ENCODE results near the gene SETD3. TPM values are rescaled to one million over a fixed set of nuclear protein-coding genes. Genes with fewer than 3 reads are reported as not detected.

Gene SETD3
- total and polyA plus RNA-seq, 2 donors (not counting 1 experiment from before 2014, with no cell fraction given): 30.9 to 38.3 TPM

DNA sequence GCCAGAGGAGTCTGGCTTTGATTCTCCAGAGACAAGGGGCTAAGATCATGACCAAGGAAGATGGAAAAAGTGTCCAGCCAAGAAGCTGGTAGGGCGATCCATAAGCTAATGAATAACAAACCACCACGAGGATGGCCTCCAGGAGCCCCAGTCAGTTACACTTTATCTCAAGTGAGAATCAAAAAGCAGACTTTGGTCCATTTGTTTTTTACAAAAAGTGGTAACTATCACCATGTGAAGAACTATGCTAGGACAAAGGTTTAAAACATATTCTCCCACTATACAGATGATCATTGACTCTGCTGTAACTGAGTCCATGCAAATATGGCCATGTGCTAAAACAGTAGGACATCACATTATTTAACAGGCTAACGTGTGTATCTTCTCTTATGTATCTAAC, 13.9 kb downstream of the SETD3 start:
- H3K9me3 ChIP-seq (ENCODE audit: control insufficient read depth, insufficient read depth, low read depth, low read length): no peaks in the 10 kb centered on the region
- no peak overlapping the region for H3K4me3 ChIP-seq (replicated peaks in 1 of 4; ENCODE audit: control extremely low read depth in 1 of 4, insufficient read depth in 1 of 4, low read depth in 3 of 4, low read length in 4 of 4)
- no peaks in the 10 kb centered on the region for H3K27me3 ChIP-seq (ENCODE audit: control insufficient read depth, insufficient read depth, low read length)
- no peak overlapping the region for H3K9ac ChIP-seq (ENCODE audit: insufficient read depth, low read length)
- peaks cover 29% of the 10 kb centered on the region for H3K79me2 ChIP-seq (ENCODE audit: control insufficient read depth, insufficient read depth, low read length)
- H4K20me1 ChIP-seq (ENCODE audit: control insufficient read depth, extremely low read depth, insufficient read depth, low read length): no peaks in the 10 kb centered on the region
- no peak overlapping the region for H3K4me2 ChIP-seq (ENCODE audit: extremely low read depth, insufficient read depth, low read length)
- no peak overlapping the region for H3K27ac ChIP-seq (ENCODE audit: insufficient read depth, low read length)
- no peaks in the 10 kb centered on the region for H3K36me3 ChIP-seq (ENCODE audit: control insufficient read depth, insufficient read depth, low read length)
- H2AFZ ChIP-seq (ENCODE audit: low read length): no peak overlapping the region
- no peak for DNase-seq (ENCODE audit: low read depth in 2 of 2)
- TF ChIP-seq, protein P1, sequence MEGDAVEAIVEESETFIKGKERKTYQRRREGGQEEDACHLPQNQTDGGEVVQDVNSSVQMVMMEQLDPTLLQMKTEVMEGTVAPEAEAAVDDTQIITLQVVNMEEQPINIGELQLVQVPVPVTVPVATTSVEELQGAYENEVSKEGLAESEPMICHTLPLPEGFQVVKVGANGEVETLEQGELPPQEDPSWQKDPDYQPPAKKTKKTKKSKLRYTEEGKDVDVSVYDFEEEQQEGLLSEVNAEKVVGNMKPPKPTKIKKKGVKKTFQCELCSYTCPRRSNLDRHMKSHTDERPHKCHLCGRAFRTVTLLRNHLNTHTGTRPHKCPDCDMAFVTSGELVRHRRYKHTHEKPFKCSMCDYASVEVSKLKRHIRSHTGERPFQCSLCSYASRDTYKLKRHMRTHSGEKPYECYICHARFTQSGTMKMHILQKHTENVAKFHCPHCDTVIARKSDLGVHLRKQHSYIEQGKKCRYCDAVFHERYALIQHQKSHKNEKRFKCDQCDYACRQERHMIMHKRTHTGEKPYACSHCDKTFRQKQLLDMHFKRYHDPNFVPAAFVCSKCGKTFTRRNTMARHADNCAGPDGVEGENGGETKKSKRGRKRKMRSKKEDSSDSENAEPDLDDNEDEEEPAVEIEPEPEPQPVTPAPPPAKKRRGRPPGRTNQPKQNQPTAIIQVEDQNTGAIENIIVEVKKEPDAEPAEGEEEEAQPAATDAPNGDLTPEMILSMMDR (conservative IDR thresholded peaks at IDR 0.05 in 1 of 2, IDR thresholded peaks at IDR 0.05 in 1 of 2; ENCODE audit: low read depth in 1 of 2, low read length in 2 of 2): no peak
- no peak for TF ChIP-seq EZH2 (IDR thresholded peaks at IDR 0.05; ENCODE audit: low read length, missing control alignments)
- H3K4me1 ChIP-seq (ENCODE audit: control insufficient read depth, extremely low read depth, insufficient read depth, low read length): no peaks in the 10 kb centered on the region

DNA sequence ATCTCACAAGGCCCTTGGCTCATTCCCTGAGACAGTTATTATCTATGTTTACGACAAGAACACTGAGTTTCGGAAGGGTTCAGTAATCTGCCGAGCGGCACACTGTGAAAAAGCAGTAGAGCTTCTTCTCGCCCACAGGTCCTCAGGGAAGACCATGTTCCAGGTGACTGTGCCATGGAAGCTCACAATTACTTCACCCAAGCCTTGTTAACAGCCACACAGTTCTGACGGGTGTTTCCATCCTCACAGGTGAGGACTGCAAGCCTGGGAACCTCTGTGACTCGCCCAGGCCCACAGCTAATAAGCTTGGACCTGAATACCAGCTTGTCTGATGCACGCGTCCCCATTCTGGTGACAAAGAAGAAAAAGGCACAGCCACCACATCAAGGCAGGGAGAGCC, 15.4 kb downstream of the SETD3 start:
- H3K9ac ChIP-seq (ENCODE audit: insufficient read depth, low read length): no peak overlapping the region
- TF ChIP-seq, protein P1 (conservative IDR thresholded peaks at IDR 0.05 in 1 of 2, IDR thresholded peaks at IDR 0.05 in 1 of 2; ENCODE audit: low read depth in 1 of 2, low read length in 2 of 2): no peak
- TF ChIP-seq EZH2 (IDR thresholded peaks at IDR 0.05; ENCODE audit: low read length, missing control alignments): no peak
- H3K4me1 ChIP-seq (ENCODE audit: control insufficient read depth, extremely low read depth, insufficient read depth, low read length): no peaks in the 10 kb centered on the region
- no peaks in the 10 kb centered on the region for H3K9me3 ChIP-seq (ENCODE audit: control insufficient read depth, insufficient read depth, low read depth, low read length)
- no peak overlapping the region for H3K4me3 ChIP-seq (replicated peaks in 1 of 4; ENCODE audit: control extremely low read depth in 1 of 4, insufficient read depth in 1 of 4, low read depth in 3 of 4, low read length in 4 of 4)
- no peaks in the 10 kb centered on the region for H3K36me3 ChIP-seq (ENCODE audit: control insufficient read depth, insufficient read depth, low read length)
- H3K79me2 ChIP-seq (ENCODE audit: control insufficient read depth, insufficient read depth, low read length): peaks cover 18% of the 10 kb centered on the region
- H3K27me3 ChIP-seq (ENCODE audit: control insufficient read depth, insufficient read depth, low read length): no peaks in the 10 kb centered on the region
- no peaks in the 10 kb centered on the region for H4K20me1 ChIP-seq (ENCODE audit: control insufficient read depth, extremely low read depth, insufficient read depth, low read length)
- no peak overlapping the region for H3K4me2 ChIP-seq (ENCODE audit: extremely low read depth, insufficient read depth, low read length)
- H2AFZ ChIP-seq (ENCODE audit: low read length): no peak overlapping the region
- no peak for DNase-seq (ENCODE audit: low read depth in 2 of 2)
- H3K27ac ChIP-seq (ENCODE audit: insufficient read depth, low read length): no peak overlapping the region

DNA sequence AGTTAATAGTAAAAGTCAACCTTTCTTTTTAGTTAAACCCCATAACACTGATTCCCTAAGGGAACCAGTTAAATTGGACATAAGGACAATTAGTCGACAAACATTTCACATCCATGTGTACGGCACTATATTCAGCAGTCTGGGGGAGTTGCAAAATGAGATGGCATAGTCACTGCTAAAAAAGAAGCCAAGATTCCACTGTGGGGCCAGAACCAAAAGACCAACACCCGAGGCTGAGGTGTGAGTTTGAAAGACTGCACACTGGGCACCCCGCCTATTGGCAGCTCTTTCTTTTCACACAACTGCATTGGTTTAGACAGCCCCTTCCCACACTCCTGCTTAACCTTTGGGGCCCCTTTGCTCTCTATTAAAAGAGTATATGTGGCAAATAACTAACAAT, 16.7 kb downstream of the SETD3 start:
- H3K27me3 ChIP-seq (ENCODE audit: control insufficient read depth, insufficient read depth, low read length): no peaks in the 10 kb centered on the region
- no peaks in the 10 kb centered on the region for H3K4me1 ChIP-seq (ENCODE audit: control insufficient read depth, extremely low read depth, insufficient read depth, low read length)
- H3K9ac ChIP-seq (ENCODE audit: insufficient read depth, low read length): no peak overlapping the region
- no peaks in the 10 kb centered on the region for H4K20me1 ChIP-seq (ENCODE audit: control insufficient read depth, extremely low read depth, insufficient read depth, low read length)
- no peak for TF ChIP-seq EZH2 (IDR thresholded peaks at IDR 0.05; ENCODE audit: low read length, missing control alignments)
- TF ChIP-seq, protein P1 (conservative IDR thresholded peaks at IDR 0.05 in 1 of 2, IDR thresholded peaks at IDR 0.05 in 1 of 2; ENCODE audit: low read depth in 1 of 2, low read length in 2 of 2): no peak
- peaks cover 12% of the 10 kb centered on the region for H3K79me2 ChIP-seq (ENCODE audit: control insufficient read depth, insufficient read depth, low read length)
- no peak overlapping the region for H3K4me3 ChIP-seq (replicated peaks in 1 of 4; ENCODE audit: control extremely low read depth in 1 of 4, insufficient read depth in 1 of 4, low read depth in 3 of 4, low read length in 4 of 4)
- H2AFZ ChIP-seq (ENCODE audit: low read length): no peak overlapping the region
- DNase-seq (ENCODE audit: low read depth in 2 of 2): no peak
- H3K9me3 ChIP-seq (ENCODE audit: control insufficient read depth, insufficient read depth, low read depth, low read length): no peaks in the 10 kb centered on the region
- no peak overlapping the region for H3K4me2 ChIP-seq (ENCODE audit: extremely low read depth, insufficient read depth, low read length)
- H3K27ac ChIP-seq (ENCODE audit: insufficient read depth, low read length): no peak overlapping the region
- H3K36me3 ChIP-seq (ENCODE audit: control insufficient read depth, insufficient read depth, low read length): no peaks in the 10 kb centered on the region
